Measurements from ENCODE around the gene KIF26B. TPM values are rescaled to one million over a fixed set of nuclear protein-coding genes. Genes with fewer than 3 reads are reported as not detected.

Gene KIF26B
- total and polyA plus RNA-seq, 8 donors, result 0.15 to 3.2 (median 0.89) TPM; not detected in 1

- 95 to 98% (median 97%) methylated on average over 2 of the region's 2 CpGs for WGBS, 5 donors
- intact Hi-C loops (cut with DNase I; ENCODE audit: low total_unique reads), result no loop called here
- no peak overlapping the region for H3K27ac ChIP-seq
- H3K27me3 ChIP-seq, result no peaks in the 10 kb centered on the region
- DNase-seq, result no peak
- H3K4me1 ChIP-seq, result no peaks in the 10 kb centered on the region
- H3K9me3 ChIP-seq, result peaks cover 0 to 13% (median 4%) of the 10 kb centered on the region in 4 donors
- TF ChIP-seq POLR2A (IDR thresholded peaks at IDR 0.05) (no peak), EP300 (IDR thresholded peaks at IDR 0.05) (no peak), POLR2AphosphoS5 (IDR thresholded peaks at IDR 0.05) (no peak)
- H3K36me3 ChIP-seq, result peaks cover 0 to 7% (median 5%) of the 10 kb centered on the region in 4 donors
- no peak overlapping the region for H3K4me3 ChIP-seq
These were observed 599.0 kb downstream of the KIF26B start for GRCh38 chr1:245753807-245754206.

GRCh38 chr1:245754463-245754961 is 599.7 kb downstream of the KIF26B start:
- 73 to 95% (median 88%) methylated on average over 3 of the region's 3 CpGs for WGBS, 5 donors
- intact Hi-C loops (cut with DNase I; ENCODE audit: low total_unique reads), result no loop called here

More at GRCh38 chr1:245754463-245754961, 599.7 kb downstream of the KIF26B start:
- H3K27me3 ChIP-seq, result no peaks in the 10 kb centered on the region
- no peaks in the 10 kb centered on the region for H3K4me1 ChIP-seq
- peaks cover 0 to 13% (median 4%) of the 10 kb centered on the region in 4 donors for H3K9me3 ChIP-seq
- no peak overlapping the region for H3K27ac ChIP-seq
- DNase-seq, result no peak
- TF ChIP-seq EP300 (IDR thresholded peaks at IDR 0.05) (no peak), CTCF (IDR thresholded peaks at IDR 0.05) (no peak), POLR2A (IDR thresholded peaks at IDR 0.05) (no peak), POLR2AphosphoS5 (IDR thresholded peaks at IDR 0.05) (no peak)
- no peak overlapping the region for H3K4me3 ChIP-seq
- H3K36me3 ChIP-seq, result peaks cover 0 to 7% (median 1%) of the 10 kb centered on the region in 4 donors

Small RNA genes lying within 50 kb of the gene (small RNA-seq; reads per million reads assigned to genes)
- 0 reads per million in 4 donors for gene DNAJC19P8
- 0 reads per million in 4 donors for gene RNU1-132P

Measured in stomach (tissue), 9 donors.